ENCODE measurements around the gene SAMD14.
A peak's percentile ranks its signal among the peaks of the same experiment; 100 is the strongest.

The SAMD14 gene

DNA sequence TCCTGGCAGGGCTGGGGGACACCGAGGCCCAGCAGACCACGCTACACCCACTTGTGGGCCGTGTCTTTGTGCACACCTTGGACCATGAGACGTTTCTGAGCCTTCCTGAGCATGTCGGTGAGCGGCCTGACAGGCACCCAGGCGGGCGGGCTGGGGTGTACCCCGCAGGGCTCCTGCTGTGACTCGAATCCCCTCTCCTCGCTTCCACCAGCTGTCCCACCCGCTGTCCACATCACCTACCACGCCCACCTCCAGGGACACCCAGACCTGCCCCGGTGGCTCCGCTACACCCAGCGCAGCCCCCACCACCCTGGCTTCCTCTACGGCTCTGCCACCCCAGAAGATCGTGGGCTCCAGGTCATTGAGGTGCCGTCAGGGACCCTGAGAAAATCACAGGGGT lies 37.4 kb upstream of the SAMD14 start:
- peaks cover 8% of the 10 kb centered on the region for H3K27me3 Mint-ChIP-seq (ENCODE audit: low read depth, poor library complexity)

GRCh38 chr17:50166518-50167181 lies 36.7 kb upstream of the SAMD14 start:
- peaks cover 8% of the 10 kb centered on the region for H3K27me3 Mint-ChIP-seq (ENCODE audit: low read depth, poor library complexity)
- DNase-seq = no peak
- H3K36me3 Mint-ChIP-seq (ENCODE audit: low read depth) = no peaks in the 10 kb centered on the region
- TF ChIP-seq, protein P1, sequence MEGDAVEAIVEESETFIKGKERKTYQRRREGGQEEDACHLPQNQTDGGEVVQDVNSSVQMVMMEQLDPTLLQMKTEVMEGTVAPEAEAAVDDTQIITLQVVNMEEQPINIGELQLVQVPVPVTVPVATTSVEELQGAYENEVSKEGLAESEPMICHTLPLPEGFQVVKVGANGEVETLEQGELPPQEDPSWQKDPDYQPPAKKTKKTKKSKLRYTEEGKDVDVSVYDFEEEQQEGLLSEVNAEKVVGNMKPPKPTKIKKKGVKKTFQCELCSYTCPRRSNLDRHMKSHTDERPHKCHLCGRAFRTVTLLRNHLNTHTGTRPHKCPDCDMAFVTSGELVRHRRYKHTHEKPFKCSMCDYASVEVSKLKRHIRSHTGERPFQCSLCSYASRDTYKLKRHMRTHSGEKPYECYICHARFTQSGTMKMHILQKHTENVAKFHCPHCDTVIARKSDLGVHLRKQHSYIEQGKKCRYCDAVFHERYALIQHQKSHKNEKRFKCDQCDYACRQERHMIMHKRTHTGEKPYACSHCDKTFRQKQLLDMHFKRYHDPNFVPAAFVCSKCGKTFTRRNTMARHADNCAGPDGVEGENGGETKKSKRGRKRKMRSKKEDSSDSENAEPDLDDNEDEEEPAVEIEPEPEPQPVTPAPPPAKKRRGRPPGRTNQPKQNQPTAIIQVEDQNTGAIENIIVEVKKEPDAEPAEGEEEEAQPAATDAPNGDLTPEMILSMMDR (IDR thresholded peaks at IDR 0.05) = no peak
- H3K4me1 Mint-ChIP-seq = peaks cover 50% of the 10 kb centered on the region
- peak overlapping the region; percentile 72 for H3K27ac Mint-ChIP-seq
- no peaks in the 10 kb centered on the region for H3K9me3 Mint-ChIP-seq
- no peak overlapping the region for H3K4me3 Mint-ChIP-seq

More for the DNA sequence above, 37.4 kb upstream of the SAMD14 start:
- Mint-ChIP-seq H3K4me3 (no peak overlapping the region), H3K9me3 (no peaks in the 10 kb centered on the region), H3K27ac (no peak overlapping the region), H3K4me1 (peaks cover 46% of the 10 kb centered on the region), H3K36me3 (ENCODE audit: low read depth) (no peaks in the 10 kb centered on the region)
- DNase-seq = no peak
- TF ChIP-seq, protein P1 (IDR thresholded peaks at IDR 0.05) = no peak

GRCh38 chr17:50165867-50166517 lies 36.0 kb upstream of the SAMD14 start, which contains the start of gene SGCA:
Gene SGCA (plus strand): TSS chr17:50166005. CDS start chr17:50166041, 36 bp downstream.
- DNase-seq = no peak
- TF ChIP-seq, protein P1 (IDR thresholded peaks at IDR 0.05) = no peak
- Mint-ChIP-seq H3K36me3 (ENCODE audit: low read depth) (no peaks in the 10 kb centered on the region), H3K4me1 (peaks cover 56% of the 10 kb centered on the region), H3K9me3 (no peaks in the 10 kb centered on the region), H3K4me3 (no peak within 1 kb of the TSS), H3K27ac (peak within 1 kb of the TSS; percentile 82), H3K27me3 (ENCODE audit: low read depth, poor library complexity) (peaks cover 5% of the 10 kb centered on the region)

- no peak for DNase-seq
- Mint-ChIP-seq H3K9me3 (no peaks in the 10 kb centered on the region), H3K4me1 (peaks cover 61% of the 10 kb centered on the region), H3K27ac (peak overlapping the region; percentile 82), H3K4me3 (no peak overlapping the region), H3K27me3 (ENCODE audit: low read depth, poor library complexity) (peaks cover 6% of the 10 kb centered on the region), H3K36me3 (ENCODE audit: low read depth) (no peaks in the 10 kb centered on the region)
- TF ChIP-seq, protein P1 (IDR thresholded peaks at IDR 0.05) = no peak
Measured at GRCh38 chr17:50165466-50165865, 35.5 kb upstream of the SAMD14 start.

DNA sequence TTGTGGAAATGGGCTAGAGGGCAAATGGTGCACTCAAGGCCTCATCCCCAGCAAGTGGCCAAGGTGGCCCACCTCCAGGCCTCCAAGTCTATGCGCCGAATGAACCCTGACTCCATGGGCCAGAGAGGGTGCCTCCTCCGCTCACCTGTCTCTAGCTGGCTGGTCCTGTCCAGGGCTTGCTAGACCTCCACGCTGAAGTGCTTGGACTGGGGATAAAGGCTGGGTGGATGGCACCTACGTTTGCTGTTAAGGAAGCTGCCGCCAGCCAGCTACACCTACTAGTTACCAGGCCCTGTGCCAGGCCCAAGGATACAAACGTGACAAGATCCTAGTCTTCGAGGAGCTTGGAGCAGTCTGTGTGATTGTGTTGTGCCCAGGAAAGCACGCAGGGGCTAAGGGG lies 35.1 kb upstream of the SAMD14 start:
- Mint-ChIP-seq H3K27me3 (ENCODE audit: low read depth, poor library complexity) (peaks cover 8% of the 10 kb centered on the region), H3K27ac (peak overlapping the region; percentile 82), H3K9me3 (no peaks in the 10 kb centered on the region), H3K4me1 (peaks cover 64% of the 10 kb centered on the region), H3K4me3 (no peak overlapping the region), H3K36me3 (ENCODE audit: low read depth) (no peaks in the 10 kb centered on the region)
- DNase-seq = no peak
- TF ChIP-seq, protein P1 (IDR thresholded peaks at IDR 0.05) = no peak

DNA sequence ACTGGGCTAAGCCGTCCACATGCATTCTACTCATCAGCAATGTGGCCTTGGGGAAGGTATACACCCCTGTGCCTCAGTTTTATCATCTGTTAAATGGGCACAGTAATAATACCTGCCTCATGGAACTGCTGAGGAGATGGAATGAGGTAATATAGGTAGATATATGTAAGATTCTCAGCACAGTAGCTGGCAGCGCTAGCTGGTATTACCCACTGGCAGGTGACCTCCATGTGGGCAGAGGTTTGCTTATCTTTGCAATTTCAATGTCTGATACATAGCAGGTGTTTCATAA lies 34.7 kb upstream of the SAMD14 start:
- Mint-ChIP-seq H3K36me3 (ENCODE audit: low read depth) (no peaks in the 10 kb centered on the region), H3K4me1 (peaks cover 66% of the 10 kb centered on the region), H3K27ac (no peak overlapping the region), H3K9me3 (no peaks in the 10 kb centered on the region), H3K4me3 (no peak overlapping the region), H3K27me3 (ENCODE audit: low read depth, poor library complexity) (peaks cover 8% of the 10 kb centered on the region)
- TF ChIP-seq, protein P1 (IDR thresholded peaks at IDR 0.05) = no peak
- DNase-seq = no peak

All from nephron progenitor cell (in vitro differentiated cells).